CD14-positive monocyte (primary cell): ENCODE results near the gene GRIA1. TPM values are rescaled to one million over a fixed set of nuclear protein-coding genes. Genes with fewer than 3 reads are reported as not detected.

Source experiments
- DNase-seq, 3 donors: peaks; one replicate each; pipeline ENCODE4 v3.0.0-alpha.2; 2011 to 2022
- H2AFZ ChIP-seq: 2 replicates; pipeline ENCODE4 v1.6.0; 2012; ENCODE audit warnings: mild to moderate bottlenecking, low read depth, low read length, inconsistent platforms; ENCODE audit not compliant: insufficient read depth, poor library complexity, severe bottlenecking
- H3K27ac ChIP-seq, 2 donors: 1 replicate in 1 of 2; 2 replicates in 1 of 2; pipeline ENCODE4 v1.5.1; 2012 to 2013; ENCODE audit warnings: low read length in 2 of 2, control low read depth in 1 of 2, inconsistent platforms in 1 of 2, low read depth in 1 of 2, mild to moderate bottlenecking in 1 of 2
- H3K27me3 ChIP-seq, 2 donors: one replicate each; pipeline versions ENCODE4 v1.6.0 to v1.6.1; 2011 to 2013; ENCODE audit warnings: low read length in 2 of 2; ENCODE audit not compliant: control insufficient read depth in 2 of 2, insufficient read depth in 2 of 2
- H3K36me3 ChIP-seq, 2 donors: replicated peaks in 1 of 2; 1 replicate in 1 of 2; 2 replicates in 1 of 2; pipeline versions ENCODE4 v1.5.1 to v1.6.1; 2012 to 2013; ENCODE audit warnings: low read length in 2 of 2, control low read depth in 1 of 2, inconsistent platforms in 1 of 2, mild to moderate bottlenecking in 1 of 2; ENCODE audit not compliant: insufficient read depth in 2 of 2, control insufficient read depth in 1 of 2
- H3K4me1 ChIP-seq, 2 donors: 1 replicate in 1 of 2; 2 replicates in 1 of 2; pipeline versions ENCODE4 v1.5.1 to v1.6.1; 2012 to 2013; ENCODE audit warnings: low read length in 2 of 2, control low read depth in 1 of 2, inconsistent platforms in 1 of 2, mild to moderate bottlenecking in 1 of 2, moderate library complexity in 1 of 2; ENCODE audit not compliant: insufficient read depth in 2 of 2, control insufficient read depth in 1 of 2
- H3K4me2 ChIP-seq: replicated peaks from 2 replicates; pipeline ENCODE3; 2012; ENCODE audit warnings: low read length, moderate library complexity, mild to moderate bottlenecking; ENCODE audit not compliant: poor library complexity, severe bottlenecking; ENCODE audit errors: extremely low read depth
- H3K4me3 ChIP-seq, 3 experiments: fragments of 200-600 bp in 1 of 3; sonication (generic) in 1 of 3; replicated peaks in 1 of 3; 1 replicate in 2 of 3; 2 replicates in 1 of 3; pipeline ENCODE4 v1.5.1; 2011 to 2013; ENCODE audit warnings: low read length in 3 of 3, mild to moderate bottlenecking in 3 of 3, control low read depth in 2 of 3, low read depth in 2 of 3, inconsistent platforms in 1 of 3, moderate library complexity in 1 of 3
- H3K79me2 ChIP-seq: 2 replicates; pipeline ENCODE4 v1.6.0; 2012; ENCODE audit warnings: mild to moderate bottlenecking, control low read depth, inconsistent platforms, low read length, moderate library complexity; ENCODE audit not compliant: insufficient read depth
- H3K9ac ChIP-seq: 2 replicates; pipeline ENCODE4 v1.6.0; 2017; ENCODE audit warnings: low read length, mild to moderate bottlenecking; ENCODE audit not compliant: insufficient read depth, poor library complexity, severe bottlenecking
- H3K9me3 ChIP-seq, 2 donors: replicated peaks in 1 of 2; 1 replicate in 1 of 2; 2 replicates in 1 of 2; pipeline versions ENCODE4 v1.5.1 to v1.6.1; 2012 to 2013; ENCODE audit warnings: low read length in 2 of 2, control low read depth in 1 of 2; ENCODE audit not compliant: control insufficient read depth in 1 of 2, insufficient read depth in 1 of 2
- H4K20me1 ChIP-seq: 2 replicates; pipeline ENCODE4 v1.6.0; 2012; ENCODE audit warnings: mild to moderate bottlenecking, low read length, control low read depth, moderate library complexity; ENCODE audit not compliant: insufficient read depth
- H3K27ac Mint-ChIP-seq, 7 donors: one replicate each; pipeline ENCODE4 v1.8.0; 2020; ENCODE audit warnings: mild to moderate bottlenecking in 7 of 7, mixed read lengths in 7 of 7, moderate library complexity in 6 of 7, inconsistent platforms in 2 of 7
- H3K27me3 Mint-ChIP-seq, 3 donors: one replicate each; pipeline ENCODE4 v1.8.0; 2021 to 2022; ENCODE audit warnings: low read depth in 3 of 3, mild to moderate bottlenecking in 3 of 3, mixed read lengths in 3 of 3, moderate library complexity in 3 of 3, inconsistent platforms in 1 of 3
- H3K36me3 Mint-ChIP-seq, 2 donors: one replicate each; pipeline ENCODE4 v1.8.0; 2020; ENCODE audit warnings: mixed read lengths in 2 of 2, inconsistent platforms in 1 of 2, mild to moderate bottlenecking in 1 of 2
- H3K4me1 Mint-ChIP-seq: one replicate; pipeline ENCODE4 v1.8.0; 2020; ENCODE audit warnings: mild to moderate bottlenecking, mixed read lengths
- H3K4me3 Mint-ChIP-seq, 2 donors: one replicate each; pipeline ENCODE4 v1.8.0; 2020; ENCODE audit warnings: mild to moderate bottlenecking in 2 of 2, mixed read lengths in 2 of 2, moderate library complexity in 1 of 2
- H3K9me3 Mint-ChIP-seq, 7 donors: one replicate each; pipeline ENCODE4 v1.8.0; 2020 to 2022; ENCODE audit warnings: mixed read lengths in 7 of 7, mild to moderate bottlenecking in 6 of 7, moderate library complexity in 6 of 7, inconsistent platforms in 2 of 7
- WGBS: methylation state at CpG from one replicate; pipeline ENCODE4 v1.1.5; 2013; ENCODE audit warnings: missing lambda C conversion rate; ENCODE audit not compliant: insufficient coverage; 5-methylcytosine and 5-hydroxymethylcytosine counted together
- intact Hi-C, 2 donors: fragments of 100-400 bp; cut with micrococcal nuclease; formaldehyde crosslinking; loops; one replicate each; pipeline versions ENCODE4 v1.15.0 to v1.15.1; 2023
- polyA plus RNA-seq, 3 donors: library from polyadenylated mRNA; depleted of rRNA in 1 of 3; unstranded in 2 of 3; stranded (reverse) in 1 of 3; fragments of 300-500 nt in 2 of 3; fragments of >200 nt in 1 of 3; fragmentation: Illumina TruSeq in 2 of 3; gene quantifications; 1 replicate in 2 of 3; 2 replicates in 1 of 3; pipeline ENCODE4 v1.2.3, GENCODE V29; 2012 to 2021
- TF ChIP-seq, protein P1 (sequence below): fragments of 200-600 bp; IDR thresholded peaks from one replicate; pipeline ENCODE4 v1.8.0; 2022; ENCODE audit warnings: antibody characterized with exemption, mild to moderate bottlenecking

Gene GRIA1
- polyA plus RNA-seq, 3 donors: not detected

DNA sequence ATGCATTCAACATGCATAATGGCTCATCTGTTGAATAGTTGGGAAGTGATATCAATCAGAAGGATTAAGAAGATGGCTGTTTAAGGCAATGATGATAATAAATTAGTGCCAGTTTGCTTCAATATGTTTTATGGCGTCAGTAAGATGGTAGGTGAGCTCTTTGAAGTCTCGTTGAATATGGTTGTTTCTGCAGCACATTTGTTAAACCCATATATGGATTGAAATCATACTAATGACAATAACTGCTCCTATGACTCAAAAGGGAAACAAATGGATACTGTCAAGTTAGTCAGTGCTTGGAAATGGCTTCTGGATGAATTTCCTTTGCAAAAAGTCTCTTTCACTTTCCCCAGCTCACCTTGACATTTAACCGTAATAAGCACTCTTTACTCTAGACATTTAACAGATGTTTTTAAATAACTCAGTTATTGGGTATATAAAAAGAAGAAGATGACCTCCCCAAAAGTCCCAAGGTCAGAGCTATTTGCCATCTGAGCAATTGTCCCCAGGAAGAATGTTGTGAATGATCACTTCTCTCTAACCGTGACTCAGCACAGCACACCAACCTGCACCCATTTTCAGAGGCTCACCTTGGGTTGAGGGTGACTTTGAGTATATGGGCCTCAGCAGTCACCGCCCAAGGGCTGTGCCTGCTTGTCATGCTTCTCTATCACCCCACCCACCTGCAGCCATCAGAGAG is 133.4 kb downstream of the GRIA1 start:
- DNase-seq: no peak
- Histone ChIP-seq H3K4me2 (no peak overlapping the region), H3K27ac (no peak overlapping the region), H3K4me1 (no peaks in the 10 kb centered on the region), H3K79me2 (no peaks in the 10 kb centered on the region), H3K4me3 (no peak overlapping the region), H3K36me3 (no peaks in the 10 kb centered on the region), H3K27me3 (no peaks in the 10 kb centered on the region), H2AFZ (no peak overlapping the region), H3K9ac (no peak overlapping the region), H3K9me3 (no peaks in the 10 kb centered on the region), H4K20me1 (no peaks in the 10 kb centered on the region)
- intact Hi-C loops: no loop called here
- no peak overlapping the region for H3K27ac Mint-ChIP-seq
- TF ChIP-seq, protein P1, sequence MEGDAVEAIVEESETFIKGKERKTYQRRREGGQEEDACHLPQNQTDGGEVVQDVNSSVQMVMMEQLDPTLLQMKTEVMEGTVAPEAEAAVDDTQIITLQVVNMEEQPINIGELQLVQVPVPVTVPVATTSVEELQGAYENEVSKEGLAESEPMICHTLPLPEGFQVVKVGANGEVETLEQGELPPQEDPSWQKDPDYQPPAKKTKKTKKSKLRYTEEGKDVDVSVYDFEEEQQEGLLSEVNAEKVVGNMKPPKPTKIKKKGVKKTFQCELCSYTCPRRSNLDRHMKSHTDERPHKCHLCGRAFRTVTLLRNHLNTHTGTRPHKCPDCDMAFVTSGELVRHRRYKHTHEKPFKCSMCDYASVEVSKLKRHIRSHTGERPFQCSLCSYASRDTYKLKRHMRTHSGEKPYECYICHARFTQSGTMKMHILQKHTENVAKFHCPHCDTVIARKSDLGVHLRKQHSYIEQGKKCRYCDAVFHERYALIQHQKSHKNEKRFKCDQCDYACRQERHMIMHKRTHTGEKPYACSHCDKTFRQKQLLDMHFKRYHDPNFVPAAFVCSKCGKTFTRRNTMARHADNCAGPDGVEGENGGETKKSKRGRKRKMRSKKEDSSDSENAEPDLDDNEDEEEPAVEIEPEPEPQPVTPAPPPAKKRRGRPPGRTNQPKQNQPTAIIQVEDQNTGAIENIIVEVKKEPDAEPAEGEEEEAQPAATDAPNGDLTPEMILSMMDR: no peak
- no peak overlapping the region for H3K4me3 Mint-ChIP-seq
- H3K27me3 Mint-ChIP-seq: peaks cover 0 to 2% (median 0%) of the 10 kb centered on the region in 3 donors
- H3K9me3 Mint-ChIP-seq: peaks cover 0 to 2% (median 0%) of the 10 kb centered on the region in 7 donors
- H3K36me3 Mint-ChIP-seq: no peaks in the 10 kb centered on the region
- no CpG with 5 or more reads among the region's 5 CpGs for WGBS
- H3K4me1 Mint-ChIP-seq: no peaks in the 10 kb centered on the region

GRCh38 chr5:153624451-153624765 is 133.9 kb downstream of the GRIA1 start:
- Mint-ChIP-seq H3K27ac (no peak overlapping the region), H3K4me1 (no peaks in the 10 kb centered on the region), H3K9me3 (peaks cover 0 to 2% (median 0%) of the 10 kb centered on the region in 7 donors), H3K4me3 (no peak overlapping the region), H3K27me3 (peaks cover 0 to 2% (median 0%) of the 10 kb centered on the region in 3 donors), H3K36me3 (no peaks in the 10 kb centered on the region)
- no peak overlapping the region for H3K9ac ChIP-seq
- H4K20me1 ChIP-seq: no peaks in the 10 kb centered on the region
- TF ChIP-seq, protein P1: no peak
- H3K36me3 ChIP-seq: no peaks in the 10 kb centered on the region
- H3K9me3 ChIP-seq: no peaks in the 10 kb centered on the region
- DNase-seq: no peak
- intact Hi-C loops: no loop called here
- WGBS: no CpG with 5 or more reads among the region's 3 CpGs
- H3K4me1 ChIP-seq: no peaks in the 10 kb centered on the region
- H3K4me2 ChIP-seq: no peak overlapping the region
- H2AFZ ChIP-seq: no peak overlapping the region
- no peaks in the 10 kb centered on the region for H3K27me3 ChIP-seq
- H3K79me2 ChIP-seq: no peaks in the 10 kb centered on the region
- no peak overlapping the region for H3K27ac ChIP-seq
- no peak overlapping the region for H3K4me3 ChIP-seq
